ENCODE measurements around the gene DNPH1. TPM values are rescaled to one million over a fixed set of nuclear protein-coding genes. Genes with fewer than 3 reads are reported as not detected.

The DNPH1 gene
- total RNA-seq, 6 experiments from 2014 or later, result 38.3 to 56.3 (median 49.1) TPM

DNA sequence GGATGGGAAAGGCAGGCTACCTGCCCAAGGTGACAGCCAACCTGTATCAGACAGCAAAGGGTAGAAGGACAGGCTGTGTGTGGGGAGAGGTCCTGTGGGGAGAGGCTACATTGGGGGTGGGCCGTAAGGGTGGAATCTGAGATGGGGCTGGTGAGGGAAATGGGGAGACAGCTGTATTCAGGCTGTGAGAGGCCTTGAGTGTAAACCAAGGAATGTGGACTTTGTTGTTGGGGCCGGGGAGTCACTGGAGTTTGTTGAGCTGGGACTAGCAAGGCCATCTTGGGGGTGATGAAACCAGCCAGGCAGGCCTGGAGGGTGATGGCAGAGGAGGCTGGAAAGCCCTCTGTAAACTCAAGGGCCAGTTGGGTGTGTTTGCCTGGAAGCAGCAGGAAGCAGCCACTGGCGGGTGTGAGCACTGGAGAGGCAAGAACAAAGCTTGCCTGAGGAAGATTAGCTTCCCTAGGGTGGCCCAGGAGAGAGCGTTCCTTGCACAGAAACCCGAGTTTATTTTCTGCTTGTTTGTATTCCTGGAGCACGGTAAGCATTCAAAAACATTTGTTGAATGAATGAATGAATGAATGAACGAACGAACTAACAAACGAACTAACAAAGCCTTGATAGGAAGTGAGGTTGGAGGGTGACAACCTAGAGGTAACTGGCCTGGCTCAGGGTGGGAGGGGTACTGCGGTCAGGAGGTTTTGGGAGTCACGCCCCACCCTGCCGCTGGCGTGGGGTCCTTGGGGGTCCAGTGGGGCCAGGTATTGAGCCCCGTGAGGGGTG is 32.9 kb upstream of the DNPH1 start:
- H3K4me3 Mint-ChIP-seq, result no peak overlapping the region
- no peaks in the 10 kb centered on the region for H3K9me3 Mint-ChIP-seq
- H3K36me3 Mint-ChIP-seq (ENCODE audit: low read depth), result no peaks in the 10 kb centered on the region
- H3K27ac Mint-ChIP-seq, result no peak overlapping the region
- TF ChIP-seq, protein P1, sequence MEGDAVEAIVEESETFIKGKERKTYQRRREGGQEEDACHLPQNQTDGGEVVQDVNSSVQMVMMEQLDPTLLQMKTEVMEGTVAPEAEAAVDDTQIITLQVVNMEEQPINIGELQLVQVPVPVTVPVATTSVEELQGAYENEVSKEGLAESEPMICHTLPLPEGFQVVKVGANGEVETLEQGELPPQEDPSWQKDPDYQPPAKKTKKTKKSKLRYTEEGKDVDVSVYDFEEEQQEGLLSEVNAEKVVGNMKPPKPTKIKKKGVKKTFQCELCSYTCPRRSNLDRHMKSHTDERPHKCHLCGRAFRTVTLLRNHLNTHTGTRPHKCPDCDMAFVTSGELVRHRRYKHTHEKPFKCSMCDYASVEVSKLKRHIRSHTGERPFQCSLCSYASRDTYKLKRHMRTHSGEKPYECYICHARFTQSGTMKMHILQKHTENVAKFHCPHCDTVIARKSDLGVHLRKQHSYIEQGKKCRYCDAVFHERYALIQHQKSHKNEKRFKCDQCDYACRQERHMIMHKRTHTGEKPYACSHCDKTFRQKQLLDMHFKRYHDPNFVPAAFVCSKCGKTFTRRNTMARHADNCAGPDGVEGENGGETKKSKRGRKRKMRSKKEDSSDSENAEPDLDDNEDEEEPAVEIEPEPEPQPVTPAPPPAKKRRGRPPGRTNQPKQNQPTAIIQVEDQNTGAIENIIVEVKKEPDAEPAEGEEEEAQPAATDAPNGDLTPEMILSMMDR (IDR thresholded peaks at IDR 0.05), result no peak
- peaks cover 15% of the 10 kb centered on the region for H3K27me3 Mint-ChIP-seq (ENCODE audit: insufficient read depth)
- H3K4me1 Mint-ChIP-seq (ENCODE audit: low read depth), result no peaks in the 10 kb centered on the region
- DNase-seq, result no peak

DNA sequence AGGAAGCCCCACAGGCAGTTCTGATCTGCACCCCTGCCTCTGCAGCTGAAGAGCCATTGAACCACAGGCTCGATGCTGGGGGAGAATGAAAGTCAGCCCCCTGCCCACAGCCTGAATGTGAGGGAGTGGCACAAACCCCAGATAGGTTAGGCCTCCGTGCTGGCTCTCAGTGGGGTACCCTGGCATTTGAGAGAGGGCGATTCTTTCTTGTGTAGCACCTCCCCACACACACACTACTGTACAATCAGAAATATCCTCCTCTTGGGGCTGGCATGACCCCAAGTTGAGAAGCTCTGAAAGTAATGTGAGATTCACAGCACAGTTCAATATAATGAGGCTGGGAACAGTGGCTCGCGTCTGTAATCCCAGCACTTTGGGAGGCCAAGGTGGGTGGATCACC is 31.9 kb upstream of the DNPH1 start:
- TF ChIP-seq, protein P1 (IDR thresholded peaks at IDR 0.05), result no peak
- DNase-seq, result no peak
- Mint-ChIP-seq H3K27me3 (ENCODE audit: insufficient read depth) (peaks cover 9% of the 10 kb centered on the region), H3K4me1 (ENCODE audit: low read depth) (no peaks in the 10 kb centered on the region), H3K36me3 (ENCODE audit: low read depth) (no peaks in the 10 kb centered on the region), H3K4me3 (no peak overlapping the region), H3K27ac (no peak overlapping the region), H3K9me3 (no peaks in the 10 kb centered on the region)

DNA sequence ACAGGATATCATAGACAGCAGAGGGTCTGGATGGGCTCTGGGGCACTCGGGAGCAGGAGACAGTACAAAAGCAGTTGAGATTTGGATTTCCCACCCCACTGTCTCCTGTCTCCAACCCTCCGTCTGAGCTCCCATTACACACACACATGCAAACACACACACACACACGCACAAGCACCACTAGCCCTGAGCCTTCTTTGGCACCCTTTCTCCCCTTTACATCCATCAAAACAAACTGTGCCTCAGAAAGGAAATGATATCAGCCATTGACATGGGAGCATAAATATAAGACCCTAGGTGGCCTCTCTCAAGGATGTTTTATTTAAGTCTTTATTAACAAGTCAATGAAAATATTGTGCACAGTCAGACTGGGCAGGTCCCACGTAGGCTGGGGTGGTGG is 31.5 kb upstream of the DNPH1 start:
- no peaks in the 10 kb centered on the region for H3K4me1 Mint-ChIP-seq (ENCODE audit: low read depth)
- H3K4me3 Mint-ChIP-seq, result no peak overlapping the region
- H3K27me3 Mint-ChIP-seq (ENCODE audit: insufficient read depth), result peaks cover 8% of the 10 kb centered on the region
- no peaks in the 10 kb centered on the region for H3K36me3 Mint-ChIP-seq (ENCODE audit: low read depth)
- no peak for DNase-seq
- TF ChIP-seq, protein P1 (IDR thresholded peaks at IDR 0.05), result no peak
- no peak overlapping the region for H3K27ac Mint-ChIP-seq
- H3K9me3 Mint-ChIP-seq, result no peaks in the 10 kb centered on the region

DNA sequence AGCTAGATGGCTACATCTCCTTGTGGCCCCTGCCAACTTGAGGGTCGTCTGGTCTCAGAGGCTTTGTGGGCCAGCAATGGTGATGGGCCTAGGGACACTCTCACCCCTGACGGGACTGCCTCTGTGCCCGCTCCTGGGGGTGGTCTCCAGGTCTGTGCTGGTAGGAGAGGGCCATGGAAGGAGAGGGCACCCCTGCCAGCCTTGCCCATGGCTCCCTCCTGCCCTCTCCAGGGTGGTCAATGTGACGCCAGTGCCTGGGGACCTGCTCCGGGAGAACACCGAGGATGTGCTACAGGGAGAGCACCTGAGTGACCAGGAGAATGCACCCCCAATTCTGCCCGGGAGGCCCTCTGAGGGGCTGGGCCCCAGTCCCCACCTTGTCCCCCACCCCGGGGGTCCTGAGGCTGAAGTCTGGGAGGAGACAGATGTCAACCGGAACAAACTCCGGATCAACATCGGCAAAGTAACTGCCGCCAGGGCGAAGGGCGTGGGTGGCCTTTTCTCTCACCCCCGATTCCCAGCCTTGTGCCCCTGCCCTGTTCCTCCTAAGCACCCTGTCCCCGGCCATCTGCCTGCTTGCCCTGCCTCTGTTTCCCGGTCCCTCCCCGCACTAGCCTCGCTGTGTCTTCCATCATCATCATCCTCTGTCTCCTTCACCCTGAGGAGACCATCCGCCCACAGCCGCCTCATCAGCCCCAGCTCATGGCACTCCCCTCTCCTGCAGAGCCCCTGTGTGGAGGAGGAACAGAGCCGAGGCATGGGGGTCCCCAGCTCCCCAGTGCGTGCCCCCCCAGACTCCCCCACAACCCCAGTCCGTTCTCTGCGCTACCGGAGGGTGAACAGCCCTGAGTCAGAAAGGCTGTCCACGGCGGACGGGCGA is 29.8 kb upstream of the DNPH1 start:
- no peak for DNase-seq
- peaks cover 8% of the 10 kb centered on the region for H3K27me3 Mint-ChIP-seq (ENCODE audit: insufficient read depth)
- H3K36me3 Mint-ChIP-seq (ENCODE audit: low read depth), result no peaks in the 10 kb centered on the region
- peaks cover 3% of the 10 kb centered on the region for H3K4me1 Mint-ChIP-seq (ENCODE audit: low read depth)
- H3K9me3 Mint-ChIP-seq, result no peaks in the 10 kb centered on the region
- H3K27ac Mint-ChIP-seq, result no peak overlapping the region
- TF ChIP-seq, protein P1 (IDR thresholded peaks at IDR 0.05), result no peak
- H3K4me3 Mint-ChIP-seq, result no peak overlapping the region

DNA sequence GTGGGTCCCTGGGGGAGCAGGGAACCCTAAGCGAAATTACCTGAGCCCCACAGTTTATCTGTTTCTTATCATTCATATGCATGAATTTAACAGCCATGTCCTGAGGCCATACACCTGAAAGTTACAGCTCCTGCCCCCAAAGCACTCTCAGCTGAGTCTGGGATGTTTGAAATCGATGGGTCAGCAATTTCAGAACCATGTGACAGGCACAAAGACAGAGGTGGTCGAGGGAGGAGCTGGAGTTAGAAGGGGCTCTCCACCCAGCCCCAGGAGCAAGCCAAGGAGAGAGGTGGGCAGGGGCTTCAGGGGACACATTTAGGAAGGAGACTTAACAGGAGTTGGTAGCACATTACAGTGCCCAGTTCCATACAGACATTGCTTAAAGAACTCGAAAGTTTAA is 28.9 kb upstream of the DNPH1 start:
- Mint-ChIP-seq H3K9me3 (no peaks in the 10 kb centered on the region), H3K36me3 (ENCODE audit: low read depth) (no peaks in the 10 kb centered on the region), H3K27me3 (ENCODE audit: insufficient read depth) (peaks cover 8% of the 10 kb centered on the region), H3K4me1 (ENCODE audit: low read depth) (peaks cover 5% of the 10 kb centered on the region), H3K27ac (no peak overlapping the region), H3K4me3 (no peak overlapping the region)
- TF ChIP-seq, protein P1 (IDR thresholded peaks at IDR 0.05), result no peak
- DNase-seq, result no peak
